Mesenteric fat pad (tissue), 1 donor: ENCODE results near the gene B3GALT4. TPM values are rescaled to one million over a fixed set of nuclear protein-coding genes. Genes with fewer than 3 reads are reported as not detected.
"Not testable (repeated sequence)": the region's sequence is repeated elsewhere in the genome, so short reads cannot be mapped to it uniquely, and the experiment has no call there.

ENCODE experiments used
- DNase-seq: peaks from one replicate; pipeline ENCODE4 v3.0.0-alpha.2; 2020; ENCODE audit warnings: low spot score
- total RNA-seq: library from RNA; stranded (reverse); fragmentation: NEBNext Ultra II Directional; extraction: Animal tissue kit (Norgen Biotek cat#: 25700); gene quantifications from one replicate; pipeline ENCODE4 v1.2.1, GENCODE V29; 2021
- donor health status: DM: yes; HTN: yes; CAD: no.

The B3GALT4 gene
- total RNA-seq, 1 donor from 2014 or later: 10.7 TPM

GRCh38 chr6:33271468-33272274 lies 5.3 kb upstream of the B3GALT4 start, which contains the start of the genes RPS18 and VPS52:
Gene RPS18 (plus strand): TSS chr6:33272075. CDS start chr6:33272120, 45 bp downstream.
Gene VPS52 (minus strand): TSS chr6:33271876. CDS start chr6:33271675, 201 bp downstream.
- peak; percentile 94 for DNase-seq

GRCh38 chr6:33272275-33273128 lies 4.4 kb upstream of the B3GALT4 start:
- DNase-seq: no peak

- no peak for DNase-seq
These were observed 3.6 kb upstream of the B3GALT4 start for GRCh38 chr6:33273129-33273923.

GRCh38 chr6:33273924-33274902 lies 2.7 kb upstream of the B3GALT4 start:
- DNase-seq: no peak

GRCh38 chr6:33275795-33276580 lies 935 bp upstream of the B3GALT4 start:
- DNase-seq: not testable (repeated sequence)

- DNase-seq: no peak
These were observed 401 bp upstream of the B3GALT4 start for GRCh38 chr6:33276581-33276863.

GRCh38 chr6:33277663-33278391 lies 904 bp downstream of the B3GALT4 start:
- DNase-seq: no peak

GRCh38 chr6:33278392-33278741 lies 1.4 kb downstream of the B3GALT4 start:
- no peak for DNase-seq

- no peak for DNase-seq
These were observed 1.9 kb downstream of the B3GALT4 start for GRCh38 chr6:33278810-33279209.

- peak; percentile 86 for DNase-seq
These were observed 2.4 kb downstream of the B3GALT4 start for GRCh38 chr6:33279257-33279695.

GRCh38 chr6:33279971-33280511 lies 3.1 kb downstream of the B3GALT4 start:
- DNase-seq: no peak

- peak; percentile 82 for DNase-seq
These were observed 3.6 kb downstream of the B3GALT4 start for GRCh38 chr6:33280539-33280938.

- not testable (repeated sequence) for DNase-seq
These were observed 8.3 kb downstream of the B3GALT4 start for GRCh38 chr6:33285214-33285613.

GRCh38 chr6:33286946-33287914 lies 10.3 kb downstream of the B3GALT4 start:
- DNase-seq: peak; percentile 78

- peak; percentile 89 for DNase-seq
These were observed 11.4 kb downstream of the B3GALT4 start for GRCh38 chr6:33288141-33288920.
